GM19238 (cell line): ENCODE data around the gene PLCB1.
A peak's percentile ranks its signal among the peaks of the same experiment; 100 is the strongest.
"Not testable (repeated sequence)": the region's sequence is repeated elsewhere in the genome, so short reads cannot be mapped to it uniquely, and the experiment has no call there.

Experiments used
- DNase-seq: peaks from one replicate; pipeline ENCODE4 v3.0.0; 2011; ENCODE audit warnings: low spot score; ENCODE audit not compliant: insufficient read length

Gene PLCB1

DNA sequence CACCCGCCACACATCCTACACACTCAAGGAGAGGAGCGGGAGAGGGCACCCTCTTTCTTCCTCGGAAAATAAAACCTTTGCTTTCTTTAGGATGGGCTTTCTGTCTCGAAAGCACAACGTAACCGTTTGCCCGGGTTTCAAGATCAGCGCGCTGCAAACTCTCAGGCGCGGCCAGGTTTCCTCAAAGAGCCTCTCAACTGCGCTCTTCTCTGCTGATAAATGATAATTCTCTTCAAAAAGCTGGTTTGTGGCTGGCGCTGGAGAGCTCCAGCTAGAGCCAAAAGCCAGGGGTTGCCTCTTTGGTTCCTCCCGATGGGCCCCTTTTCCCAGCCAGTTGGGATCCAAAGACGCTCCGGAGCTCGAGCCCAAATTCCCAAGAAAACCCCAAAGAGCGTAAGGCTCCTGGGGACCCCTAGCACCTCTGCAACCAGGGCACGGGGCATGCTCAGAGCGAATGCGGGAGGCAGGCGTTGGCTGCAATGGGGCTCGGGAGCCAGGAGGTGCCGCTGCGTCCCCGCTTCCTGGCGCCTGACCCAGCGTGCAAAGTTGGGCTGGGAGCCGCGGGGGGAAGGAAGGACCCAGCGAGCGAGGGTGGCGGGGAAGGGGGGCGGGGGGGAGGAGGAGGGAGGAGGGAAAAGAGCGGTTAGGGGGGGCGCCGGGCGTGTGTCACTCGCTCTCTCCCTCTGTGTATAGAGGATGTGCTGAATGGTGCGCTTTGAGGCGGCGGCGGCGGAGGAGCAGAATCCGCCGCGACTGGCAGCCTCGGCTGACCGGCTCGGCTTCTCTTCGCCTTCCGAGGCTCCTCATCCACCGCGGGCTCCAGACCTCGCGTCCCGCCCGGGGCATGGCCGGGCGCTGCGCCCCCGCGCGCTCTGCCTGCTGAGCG, at the start of gene PLCB1:
Gene PLCB1, plus strand, starts transcription at position 669 of the 886 bp plus-strand sequence. CDS start 386 bp downstream, outside the sequence.
- peak; percentile 75 for DNase-seq

DNA sequence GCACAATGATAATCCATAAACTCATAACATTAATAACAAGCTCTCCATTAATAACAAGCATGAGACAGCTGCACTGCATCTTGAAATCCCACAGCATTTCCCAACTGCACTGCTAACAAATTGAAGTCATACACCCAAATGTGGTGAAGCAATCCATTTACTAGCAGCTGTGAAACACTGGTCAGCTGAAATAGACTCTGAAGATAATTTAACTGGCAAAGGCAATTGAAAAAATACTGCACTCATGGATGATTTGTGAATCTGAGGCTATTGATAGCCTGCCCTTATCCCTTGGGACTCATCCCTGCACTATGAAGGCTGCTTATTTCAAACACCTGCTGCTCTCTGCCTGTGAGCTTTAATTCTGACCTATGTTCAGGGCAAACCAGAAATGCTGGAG, 49.1 kb upstream of the PLCB1 start:
- DNase-seq, result no peak

DNA sequence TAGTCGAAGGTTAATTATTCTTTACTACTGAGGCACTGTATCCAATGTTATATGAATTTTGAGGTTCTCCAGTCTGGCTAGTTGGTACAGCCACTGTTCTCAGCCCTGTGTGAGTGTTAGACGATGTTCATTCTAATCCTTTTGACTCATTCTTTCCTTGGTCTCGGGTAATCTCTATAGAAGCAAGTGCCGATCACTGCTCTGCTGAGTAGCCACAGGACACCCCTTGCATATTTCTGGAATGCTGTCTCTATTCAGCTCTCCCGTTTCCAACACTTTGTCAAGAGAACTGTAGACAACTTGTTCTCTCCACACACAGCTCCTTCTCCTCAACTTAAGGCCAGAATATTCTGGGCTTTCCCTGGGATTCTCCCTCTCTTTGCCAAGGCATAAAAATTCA, 42.4 kb upstream of the PLCB1 start:
- DNase-seq, result no peak

DNA sequence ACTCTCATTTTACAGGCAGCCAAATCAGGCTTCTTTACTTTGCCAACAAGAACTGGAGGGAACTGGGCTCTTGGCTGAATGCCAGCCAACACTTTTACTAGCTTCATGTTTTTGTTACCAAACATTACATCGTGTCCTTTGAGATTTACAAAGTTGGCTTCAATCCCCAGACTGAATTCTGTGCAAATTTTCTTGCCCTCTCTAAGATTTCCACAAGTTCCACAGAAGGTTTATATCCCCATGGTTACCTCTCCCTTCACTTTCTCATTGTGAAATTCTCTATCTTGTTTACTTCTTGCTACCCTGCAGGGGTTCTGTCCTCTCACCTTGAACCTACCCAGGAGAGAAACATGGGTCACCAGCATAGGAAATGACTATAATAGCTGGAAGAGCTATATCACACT, 37.6 kb upstream of the PLCB1 start:
- DNase-seq, result no peak

DNA sequence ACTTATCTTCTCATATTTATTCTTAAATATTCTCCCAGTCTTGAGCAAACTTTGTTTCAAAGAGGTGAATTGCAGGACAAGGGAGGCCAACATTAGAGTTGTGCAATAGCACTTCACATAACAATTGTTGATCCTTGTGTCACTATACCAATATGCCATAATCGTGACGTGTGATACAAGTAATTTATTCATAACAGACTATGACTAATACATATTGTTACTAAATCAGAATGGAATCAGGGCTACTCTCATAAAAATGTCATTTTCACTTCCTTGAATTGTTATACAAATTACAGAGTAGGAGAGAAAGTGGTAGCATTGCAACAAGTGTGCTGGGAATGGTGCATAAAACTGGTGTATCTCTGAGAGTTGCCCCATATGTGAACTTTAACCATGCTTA, 37.2 kb upstream of the PLCB1 start:
- DNase-seq, result no peak

DNA sequence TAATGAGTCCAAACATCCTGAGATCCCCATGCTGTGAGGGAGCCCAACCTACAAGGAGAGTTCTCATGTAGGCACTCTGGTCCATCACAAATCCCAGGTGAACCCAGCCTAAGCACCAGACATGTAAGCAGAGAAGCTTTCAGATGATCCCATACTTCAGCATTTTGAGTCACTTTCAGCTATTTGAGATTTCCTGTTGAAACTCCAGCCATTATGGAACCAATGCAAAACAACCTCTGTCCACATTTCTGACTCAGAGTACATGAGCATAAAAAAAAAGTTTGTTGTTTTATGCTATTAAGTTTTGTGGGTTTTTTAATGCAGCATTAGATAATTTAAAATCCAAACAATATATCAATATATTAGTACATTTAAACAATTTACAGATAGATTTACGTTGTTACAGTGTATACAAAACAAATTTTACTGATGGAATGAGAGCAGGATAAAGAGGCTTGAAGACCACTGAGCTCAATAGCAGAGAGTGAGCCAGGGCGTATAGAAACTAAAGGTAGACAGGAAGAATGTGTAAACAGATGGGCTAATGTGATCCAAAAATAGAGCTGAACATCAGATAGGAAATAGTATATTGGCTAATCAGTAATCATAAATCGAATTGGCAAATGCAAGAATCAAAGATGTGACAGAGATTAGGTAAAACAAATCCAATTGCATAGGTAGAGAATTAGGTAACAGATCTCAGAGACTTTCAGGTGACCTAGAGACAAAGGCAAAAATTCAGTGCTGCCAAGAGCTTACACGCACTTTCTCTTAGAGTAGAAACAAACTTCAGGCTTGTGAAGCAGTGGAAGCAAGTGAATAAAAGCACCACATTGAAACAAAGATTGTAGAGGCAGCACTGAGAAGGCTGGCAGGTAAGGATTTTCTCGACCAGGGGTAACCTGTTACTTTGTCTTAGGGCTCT, 36.2 kb upstream of the PLCB1 start:
- no peak for DNase-seq

DNA sequence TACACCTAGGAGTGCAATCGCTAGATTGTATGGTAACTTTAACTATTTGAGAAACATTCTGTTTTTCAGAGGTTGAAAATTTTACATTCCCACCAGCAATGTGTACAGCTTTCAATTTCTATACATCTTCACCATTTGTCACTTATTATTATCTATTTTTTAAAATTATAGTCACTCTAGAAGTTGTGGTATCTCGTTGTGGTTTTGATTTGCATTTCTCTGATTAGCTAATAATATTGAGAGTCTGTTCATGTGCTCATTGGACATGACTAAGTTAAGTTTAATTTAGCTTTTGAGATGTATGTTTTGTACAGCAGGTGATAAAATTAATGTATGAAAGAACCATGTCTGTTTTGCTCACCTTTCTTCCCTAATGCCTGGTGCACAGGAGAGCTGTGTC, 34.8 kb upstream of the PLCB1 start:
- DNase-seq, result no peak

DNA sequence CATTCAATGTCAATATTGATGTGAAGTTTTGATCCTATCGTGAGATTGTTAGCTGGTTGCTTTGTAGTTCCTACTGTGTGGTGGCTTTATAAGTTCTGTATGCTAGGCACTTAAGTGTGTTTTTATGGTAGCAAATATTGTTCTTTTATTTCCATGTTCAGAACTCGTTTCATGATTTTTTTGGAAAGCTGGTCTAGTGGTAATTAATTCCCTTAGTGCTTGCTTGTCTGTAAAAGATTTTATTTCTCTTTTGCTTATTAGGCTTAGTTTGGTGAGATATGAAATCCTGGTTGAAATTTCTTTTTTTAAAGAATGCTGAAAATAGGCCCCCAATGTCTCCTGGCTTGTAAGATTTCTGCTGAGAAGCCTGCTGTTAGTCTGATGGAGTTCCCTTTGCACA, 27.8 kb upstream of the PLCB1 start:
- DNase-seq, result no peak

DNA sequence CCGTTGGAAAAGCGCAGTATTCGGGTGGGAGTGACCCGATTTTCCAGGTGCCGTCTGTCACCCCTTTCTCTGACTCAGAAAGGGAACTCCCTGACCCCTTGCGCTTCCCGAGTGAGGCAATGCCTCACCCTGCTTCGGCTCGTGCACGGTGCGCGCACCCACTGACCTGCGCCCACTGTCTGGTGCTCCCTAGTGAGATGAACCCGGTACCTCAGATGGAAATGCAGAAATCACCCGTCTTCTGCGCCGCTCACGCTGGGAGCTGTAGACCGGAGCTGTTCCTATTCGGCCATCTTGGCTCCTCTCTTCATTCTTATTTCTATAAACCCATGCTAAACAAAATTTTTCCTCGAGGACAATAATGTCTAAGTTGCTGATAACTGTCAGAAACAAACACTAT, 17.5 kb upstream of the PLCB1 start:
- not testable (repeated sequence) for DNase-seq

DNA sequence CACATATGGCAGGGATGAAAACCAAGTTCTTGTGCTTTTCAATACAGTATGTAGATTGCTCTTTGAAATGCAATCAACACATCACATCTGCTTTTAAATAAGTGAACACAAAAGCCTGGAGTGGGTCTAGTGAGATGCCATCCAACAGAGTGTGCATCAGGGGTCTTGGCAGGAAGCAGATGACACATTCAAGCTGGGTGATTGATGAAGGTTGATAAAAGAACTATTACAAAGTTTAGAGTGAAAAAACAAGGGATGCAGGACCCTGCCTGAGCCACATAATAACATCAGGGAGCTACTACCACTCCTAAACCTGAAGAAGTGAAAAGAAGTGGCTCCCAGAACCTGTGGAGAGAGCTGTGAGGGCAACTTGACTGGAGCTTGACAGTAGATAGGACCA, 16.6 kb upstream of the PLCB1 start:
- DNase-seq, result no peak

DNA sequence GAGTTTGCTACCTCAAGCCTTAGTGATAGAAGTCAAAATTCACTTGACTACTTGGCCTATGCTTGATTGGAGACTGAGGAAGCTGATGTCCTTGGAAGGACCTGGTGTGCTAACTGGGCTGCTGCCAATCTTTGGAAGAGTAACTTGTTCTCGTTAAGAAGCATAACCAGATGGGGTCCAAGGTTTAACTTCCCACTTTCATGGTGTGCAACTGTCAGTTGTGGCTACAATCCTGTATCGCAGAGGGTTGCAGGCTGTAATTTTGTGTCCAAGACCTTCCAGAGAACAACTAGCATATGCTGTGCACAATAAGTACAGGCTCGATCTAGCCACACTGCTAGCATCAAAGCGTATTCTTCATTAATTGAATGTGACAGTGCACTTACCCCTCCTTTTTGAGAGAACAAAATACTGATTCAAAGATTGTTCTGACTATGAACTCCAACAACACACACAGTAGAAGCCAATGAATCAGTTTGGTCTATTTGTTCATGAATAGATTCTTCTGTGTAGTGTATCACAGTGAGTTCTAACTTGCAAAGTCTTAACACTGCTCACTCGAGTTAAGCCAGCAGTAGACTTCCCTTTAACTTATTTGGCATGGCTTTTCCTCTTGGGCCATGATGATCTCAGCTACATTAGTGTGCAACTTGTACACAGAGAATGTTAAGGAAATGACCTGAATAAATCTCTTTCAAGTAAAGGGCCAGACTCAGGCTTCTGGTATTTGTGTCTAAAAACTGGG, 15.8 kb upstream of the PLCB1 start:
- DNase-seq, result no peak

DNA sequence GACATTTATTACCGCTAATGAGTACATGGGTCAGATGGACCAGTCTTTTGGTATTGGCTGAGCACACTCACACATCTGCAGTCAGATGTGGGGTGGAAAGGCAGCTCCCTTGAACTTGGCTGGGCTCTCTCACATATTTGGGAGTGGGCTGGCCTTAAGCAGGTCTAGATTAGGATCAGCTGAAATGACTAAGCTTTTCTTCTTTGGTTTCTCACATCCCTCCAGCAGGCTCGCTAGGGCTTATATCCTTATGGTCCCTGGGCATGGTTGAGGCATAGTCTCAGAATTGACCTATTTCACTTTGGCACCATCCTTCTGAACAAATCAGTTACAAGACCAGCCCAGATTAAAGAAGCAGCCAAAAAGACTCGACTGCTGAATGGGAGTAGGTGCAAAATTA, 14.4 kb upstream of the PLCB1 start:
- no peak for DNase-seq

DNA sequence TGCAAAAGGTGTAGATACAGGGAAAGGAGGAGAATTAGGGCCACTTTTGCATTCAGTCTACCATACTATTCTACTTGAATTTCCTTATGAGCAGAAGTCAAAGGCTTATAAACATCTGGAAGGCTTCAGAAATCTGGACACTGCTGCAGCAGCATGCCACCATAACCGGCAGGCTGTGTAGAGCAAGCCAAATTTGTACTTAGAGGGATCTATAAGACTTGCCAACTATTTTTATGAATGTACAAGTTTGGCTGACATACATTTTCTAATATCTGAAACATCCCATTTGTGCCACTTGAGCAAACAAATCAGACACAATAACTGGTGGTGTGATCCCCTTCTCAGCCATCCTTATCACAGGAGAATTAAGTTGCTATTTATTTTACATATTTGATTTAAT, 14.0 kb upstream of the PLCB1 start:
- DNase-seq, result no peak

DNA sequence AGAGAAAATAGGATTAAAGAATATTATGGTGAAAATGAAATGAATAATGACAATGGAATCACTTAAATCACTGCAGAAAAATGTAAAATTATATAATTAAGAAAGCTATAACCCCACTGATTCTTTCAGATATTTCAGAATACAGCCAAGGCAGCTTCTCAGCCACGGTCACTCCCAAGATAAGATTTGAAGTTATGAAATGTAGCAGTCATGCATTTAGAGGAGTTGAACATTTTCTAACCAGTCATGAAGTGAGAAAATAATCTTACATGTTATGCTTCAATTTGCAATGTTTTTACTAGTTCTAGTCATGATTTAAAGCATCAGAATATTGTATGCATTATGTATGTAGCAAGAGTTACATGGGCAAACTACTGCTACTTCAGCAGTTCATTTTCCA, 13.3 kb upstream of the PLCB1 start:
- no peak for DNase-seq

DNA sequence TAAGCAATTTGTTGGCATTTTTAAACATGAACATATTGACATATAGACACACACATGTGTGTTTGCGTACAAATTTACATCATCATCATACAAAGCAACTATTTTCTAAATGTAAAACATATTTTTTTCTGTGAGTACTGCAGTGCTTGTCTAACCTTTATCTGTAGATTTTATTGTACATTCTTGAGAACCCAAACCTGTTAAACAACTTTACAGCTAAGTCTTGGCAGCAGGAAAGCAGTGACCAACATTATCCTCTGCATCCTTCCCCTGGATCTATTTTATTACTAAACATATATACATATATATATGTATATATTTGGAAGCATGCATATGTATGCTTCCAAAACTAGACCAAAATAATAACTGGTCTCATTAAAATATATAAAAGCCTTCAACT, 10.4 kb upstream of the PLCB1 start:
- no peak for DNase-seq

DNA sequence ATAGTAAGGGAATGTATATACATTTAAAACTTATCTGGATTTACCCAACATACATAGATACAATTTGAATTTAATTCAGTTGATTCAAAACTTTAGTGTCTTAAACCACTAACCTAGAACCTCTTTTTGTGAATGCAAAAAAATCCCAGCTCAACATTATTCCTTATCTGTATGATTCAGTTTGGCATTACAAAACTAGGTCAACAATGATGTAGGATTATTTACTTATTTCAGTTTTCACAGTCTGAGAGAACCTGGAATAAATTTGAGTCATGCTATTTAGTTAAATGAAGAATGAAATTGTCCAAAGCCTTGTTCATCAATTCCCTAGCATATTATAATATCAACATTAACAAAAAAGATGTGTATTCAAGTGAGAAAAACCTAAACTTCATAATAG, 7.4 kb upstream of the PLCB1 start:
- DNase-seq, result no peak

DNA sequence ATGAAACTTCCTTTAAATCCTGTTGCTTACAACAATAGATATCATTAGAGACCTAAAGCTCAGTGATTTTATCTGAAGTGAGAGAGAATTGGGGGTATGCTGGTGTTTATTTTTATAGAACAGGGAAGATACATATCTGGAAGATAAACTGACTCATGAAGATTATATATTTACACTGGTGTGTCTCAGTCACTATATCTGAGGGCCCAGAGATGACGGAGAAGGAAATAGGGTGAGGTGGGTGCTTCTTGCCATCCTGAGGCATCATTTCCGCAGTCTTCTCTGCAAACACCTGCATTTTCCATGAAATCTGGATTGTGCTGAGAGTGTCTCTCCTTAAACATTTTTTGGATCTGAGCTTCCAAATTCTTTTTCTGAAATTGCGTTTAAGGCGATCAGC, 5.9 kb upstream of the PLCB1 start:
- DNase-seq, result no peak

DNA sequence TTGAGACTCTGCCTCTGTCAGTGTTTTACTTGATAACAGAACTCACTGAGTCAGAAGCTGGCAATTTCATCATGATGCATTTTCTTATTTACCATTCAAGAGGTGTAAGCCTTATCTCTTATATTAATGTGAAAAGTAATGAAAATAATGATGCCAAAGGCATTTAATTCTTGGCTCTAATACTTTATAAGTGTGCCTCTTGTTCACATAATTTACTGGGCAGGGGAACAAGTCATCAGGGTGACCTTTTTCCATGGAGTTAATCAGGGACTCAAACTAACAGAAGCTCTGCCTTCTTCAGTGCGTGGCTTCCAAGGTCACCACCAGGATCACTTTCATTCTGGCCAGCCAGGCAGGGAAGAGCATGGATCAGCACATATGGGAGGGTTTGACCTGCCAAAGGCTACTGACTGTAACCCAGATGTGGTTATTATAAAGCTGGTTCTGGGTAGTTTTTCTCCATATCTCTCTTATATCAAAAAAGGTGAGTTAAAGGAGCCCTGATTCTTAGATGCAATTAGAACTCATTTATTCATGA, 5.2 kb upstream of the PLCB1 start:
- no peak for DNase-seq

DNA sequence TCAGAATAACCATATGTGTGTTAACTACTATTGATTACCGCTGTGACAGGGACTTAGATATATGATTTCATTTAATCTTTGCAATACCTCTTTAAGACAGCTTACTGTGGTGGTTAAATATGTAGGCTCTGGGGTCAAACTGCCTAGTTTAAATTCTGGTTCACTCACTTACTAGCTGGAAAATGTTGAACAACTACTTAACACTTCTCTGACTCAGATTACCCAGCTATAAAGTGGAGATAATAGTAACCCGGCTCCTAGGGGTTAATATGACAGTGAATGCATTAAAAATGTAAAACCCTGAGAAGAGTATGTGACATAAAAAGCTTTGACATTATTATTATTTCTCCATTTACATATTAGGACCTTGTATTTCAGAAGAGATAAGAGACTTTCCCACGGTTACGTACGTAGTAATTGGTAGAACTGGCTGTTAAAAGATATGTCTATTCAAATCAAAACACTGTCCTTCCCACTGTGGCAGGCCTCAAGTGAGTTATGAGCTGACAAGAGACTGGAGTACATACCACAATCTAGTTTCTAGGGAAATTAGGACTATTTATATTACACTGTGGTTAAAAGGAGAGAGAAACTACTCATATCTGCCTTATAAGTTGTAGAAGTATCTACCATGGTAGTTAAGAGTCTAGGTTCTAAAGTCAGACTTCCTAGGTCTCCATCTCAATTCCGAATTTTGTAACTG, 4.4 kb upstream of the PLCB1 start:
- DNase-seq, result no peak

DNA sequence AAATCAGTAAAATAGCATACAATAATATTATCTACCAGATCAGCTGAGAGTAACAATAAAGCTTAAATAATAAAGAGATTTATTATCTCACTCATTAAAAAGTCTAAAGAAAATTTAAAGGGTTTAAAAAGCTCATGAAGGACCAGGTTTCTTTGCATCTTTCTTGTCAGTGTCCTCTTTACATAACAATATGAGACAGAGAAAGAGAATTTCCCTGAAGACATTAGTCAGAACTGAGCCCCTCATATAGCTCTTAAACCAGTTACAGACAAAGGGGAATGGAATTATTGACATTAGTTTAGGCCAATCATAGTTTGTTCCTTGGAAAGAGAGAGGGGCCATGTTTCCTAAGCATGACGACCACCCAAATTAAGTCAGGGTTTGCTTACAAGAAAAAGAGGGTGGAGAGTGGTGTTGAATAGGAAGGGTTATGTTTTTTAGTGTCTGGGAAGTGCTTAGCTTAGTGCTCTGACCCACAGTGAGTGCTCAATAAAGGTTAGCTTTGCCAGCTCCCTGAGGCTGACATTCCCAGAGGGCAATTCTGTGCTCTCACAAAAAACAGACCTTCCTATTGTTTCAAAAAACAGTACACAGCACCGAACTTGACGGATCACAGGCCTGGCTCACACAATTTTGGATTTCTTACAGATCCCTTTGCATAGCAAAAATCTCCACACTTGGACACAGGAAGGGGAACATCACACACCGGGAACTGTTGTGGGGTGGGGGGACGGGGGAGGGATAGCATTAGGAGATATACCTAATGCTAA, 3.6 kb upstream of the PLCB1 start:
- DNase-seq, result no peak
